HG02852 (cell line): ENCODE results near the gene NDRG2.
"Not testable (repeated sequence)": the region's sequence is repeated elsewhere in the genome, so short reads cannot be mapped to it uniquely, and the experiment has no call there.

ENCODE experiments used
- ATAC-seq: cut with Tn5 transposase; IDR thresholded peaks from one replicate; pipeline ENCODE4 v1.9.1; 2021; ENCODE audit warnings: mild to moderate bottlenecking, moderate library complexity; ENCODE audit not compliant: unreplicated experiment

NDRG2 gene

DNA sequence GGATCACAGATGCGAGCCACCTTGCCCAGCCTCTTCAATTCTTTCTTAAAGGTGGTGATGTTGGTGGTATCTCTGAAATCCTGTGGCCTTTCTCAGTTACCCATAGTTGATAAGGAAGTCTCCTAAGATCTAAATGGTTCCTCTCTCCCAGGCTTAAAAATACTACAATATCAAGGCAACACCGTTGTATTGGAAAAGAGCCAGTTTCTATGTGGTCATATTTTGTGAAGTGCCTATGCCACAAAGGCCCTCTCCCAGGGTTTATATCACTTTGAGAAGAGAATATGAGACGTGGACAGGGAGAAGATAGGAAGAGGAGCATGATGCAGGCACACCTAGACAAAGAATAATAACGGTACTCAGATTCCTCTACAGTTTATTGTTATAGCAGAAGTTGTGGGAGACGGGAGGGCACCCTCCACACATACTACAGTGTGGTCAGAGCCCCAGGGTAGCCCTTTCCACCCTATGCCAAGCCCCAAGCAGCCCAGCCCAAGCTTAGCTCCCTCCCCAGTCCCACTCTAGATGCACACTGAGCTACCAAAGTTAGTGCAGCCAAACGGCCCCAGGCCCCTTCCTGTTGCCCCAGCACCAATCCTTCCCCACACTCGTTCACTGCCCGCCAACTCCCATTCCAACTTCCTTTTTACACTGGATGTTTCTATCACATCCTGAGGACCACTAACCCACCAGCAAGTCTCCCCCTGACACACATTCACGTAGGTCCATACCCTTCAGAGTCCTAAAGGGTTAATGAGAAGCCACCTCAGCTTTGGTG, 8.3 kb downstream of the NDRG2 start:
- no peak for ATAC-seq

GRCh38 chr14:21015312-21015711, 9.5 kb downstream of the NDRG2 start:
- ATAC-seq = no peak

- ATAC-seq = no peak
These were observed 10.1 kb downstream of the NDRG2 start for GRCh38 chr14:21014761-21015190.

- no peak for ATAC-seq
These were observed 13.7 kb downstream of the NDRG2 start for GRCh38 chr14:21011136-21011535.

DNA sequence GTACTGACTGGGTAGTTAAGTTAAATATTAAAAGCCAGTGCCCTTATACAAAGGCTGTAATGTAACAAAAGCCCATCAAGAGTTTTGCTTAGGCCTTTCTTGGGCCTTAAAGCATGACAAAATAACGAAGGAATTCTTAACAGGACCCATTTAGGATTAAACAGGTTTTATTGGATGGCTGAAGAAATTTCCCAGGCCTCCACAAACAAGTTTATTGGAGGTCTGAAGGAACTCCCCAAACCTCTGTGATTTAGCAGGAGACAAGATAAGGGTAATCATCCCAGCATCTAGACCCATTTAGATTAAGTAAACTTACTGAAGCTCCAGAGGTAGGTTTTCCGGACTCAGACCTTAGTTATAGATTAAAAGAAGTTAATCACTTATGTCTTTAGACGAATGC, 15.1 kb downstream of the NDRG2 start:
- not testable (repeated sequence) for ATAC-seq

- no peak for ATAC-seq
These were observed 21.0 kb downstream of the NDRG2 start for GRCh38 chr14:21003788-21004346.

GRCh38 chr14:21001218-21001617, 23.6 kb downstream of the NDRG2 start:
- ATAC-seq = no peak

GRCh38 chr14:20999591-20999990, 25.3 kb downstream of the NDRG2 start:
- no peak for ATAC-seq

GRCh38 chr14:20998674-20999366, 26.0 kb downstream of the NDRG2 start, which contains the start of gene SLC39A2:
TSS of gene SLC39A2 (plus strand) at chr14:20999293. CDS start at chr14:20999447, 154 bp downstream.
- ATAC-seq = no peak

DNA sequence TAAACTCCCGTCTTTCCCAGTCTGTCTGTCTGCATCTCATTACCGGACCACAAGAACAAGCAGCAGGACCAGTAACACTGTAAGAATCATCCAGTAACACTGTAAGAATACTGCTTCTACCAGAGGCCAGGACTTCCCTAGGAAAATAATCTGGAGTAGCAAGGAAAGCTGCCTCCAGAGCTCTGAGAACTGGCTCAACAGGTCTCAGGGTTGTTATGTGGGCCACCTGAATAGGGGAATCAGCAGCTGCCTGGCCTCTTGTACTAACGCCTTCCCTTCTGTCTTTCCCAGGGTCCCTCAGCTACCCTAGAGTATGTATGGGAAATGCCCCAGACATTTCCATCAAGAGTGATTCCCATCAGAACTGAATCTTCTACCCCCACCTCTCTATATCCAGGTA, 26.7 kb downstream of the NDRG2 start:
- ATAC-seq = no peak

GRCh38 chr14:20997564-20997963, 27.3 kb downstream of the NDRG2 start:
- ATAC-seq = no peak

DNA sequence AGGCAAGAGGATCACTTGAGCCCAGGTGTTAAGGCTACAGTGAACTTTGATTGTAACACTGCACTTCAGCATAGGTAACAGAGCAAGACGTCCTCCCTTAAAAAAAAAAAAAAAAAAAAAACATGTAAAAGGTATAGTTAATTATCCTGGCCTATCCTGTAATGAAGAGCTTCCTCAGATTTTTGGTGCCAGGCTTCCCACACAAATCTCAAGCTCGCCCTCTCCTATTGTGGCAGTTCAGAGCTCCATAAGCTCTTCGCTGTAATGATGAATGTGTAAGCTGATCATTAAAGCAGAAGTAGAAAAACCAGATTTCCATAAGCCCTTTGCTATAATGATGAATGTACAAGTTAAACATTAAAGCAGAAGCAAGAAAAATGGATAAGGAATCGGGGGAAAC, 27.7 kb downstream of the NDRG2 start:
- no peak for ATAC-seq

DNA sequence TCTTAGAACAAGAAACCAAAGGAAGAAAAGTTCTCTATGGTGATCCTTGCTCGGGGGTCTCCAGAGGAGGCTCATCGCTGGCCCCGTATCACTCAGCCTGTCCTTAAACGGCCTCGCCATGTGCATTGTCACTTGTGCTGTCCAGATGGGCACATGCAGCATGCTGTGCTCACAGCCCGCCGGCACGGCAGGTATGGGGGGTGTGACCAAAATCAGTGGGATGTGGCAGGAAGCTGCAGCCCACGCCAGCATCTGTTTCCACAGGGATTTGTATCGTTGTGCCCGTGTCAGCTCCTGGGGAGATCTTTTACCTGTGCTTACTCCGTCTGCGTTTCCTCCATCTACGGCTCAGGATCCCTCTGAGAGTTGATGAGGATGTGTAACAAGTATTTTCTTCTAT, 28.3 kb downstream of the NDRG2 start:
- no peak for ATAC-seq

DNA sequence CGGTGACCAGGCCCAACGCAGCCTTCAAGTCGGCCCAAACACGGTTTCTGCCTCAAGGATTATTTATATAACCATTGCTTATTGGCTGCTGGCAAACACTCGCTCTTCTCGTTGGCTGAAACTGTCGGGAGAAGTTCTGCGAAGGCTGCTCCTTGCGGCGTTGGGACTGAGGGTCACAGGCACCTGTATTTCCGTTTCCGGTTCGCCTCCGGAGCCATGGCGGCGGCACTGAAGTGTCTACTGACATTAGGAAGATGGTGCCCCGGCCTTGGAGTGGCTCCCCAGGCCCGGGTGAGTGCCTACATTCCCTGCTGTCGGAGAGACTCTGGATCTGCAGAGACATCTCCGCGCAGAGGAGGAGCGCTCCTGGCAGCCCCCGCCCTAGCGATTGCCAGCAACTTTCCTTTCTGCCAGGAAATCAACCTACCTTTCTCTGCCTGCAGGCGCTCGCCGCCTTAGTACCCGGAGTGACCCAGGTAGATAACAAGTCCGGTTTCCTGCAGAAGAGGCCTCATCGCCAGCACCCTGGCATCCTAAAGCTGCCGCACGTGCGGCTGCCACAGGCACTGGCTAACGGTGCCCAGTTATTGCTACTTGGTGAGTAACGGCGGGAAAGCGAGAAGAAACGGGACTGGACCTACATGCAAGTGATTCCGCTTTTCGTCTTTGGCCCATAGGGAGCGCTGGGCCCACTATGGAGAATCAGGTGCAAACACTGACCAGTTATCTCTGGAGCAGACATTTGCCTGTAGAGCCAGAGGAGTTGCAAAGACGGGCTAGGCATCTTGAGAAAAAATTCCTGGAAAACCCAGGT, 34.9 kb downstream of the NDRG2 start, which contains the start of gene METTL17:
Gene METTL17 (plus strand): TSS at position 194 of the 814 bp plus-strand sequence. CDS start 23 bp downstream, at position 217.
- ATAC-seq = peak; percentile 97

DNA sequence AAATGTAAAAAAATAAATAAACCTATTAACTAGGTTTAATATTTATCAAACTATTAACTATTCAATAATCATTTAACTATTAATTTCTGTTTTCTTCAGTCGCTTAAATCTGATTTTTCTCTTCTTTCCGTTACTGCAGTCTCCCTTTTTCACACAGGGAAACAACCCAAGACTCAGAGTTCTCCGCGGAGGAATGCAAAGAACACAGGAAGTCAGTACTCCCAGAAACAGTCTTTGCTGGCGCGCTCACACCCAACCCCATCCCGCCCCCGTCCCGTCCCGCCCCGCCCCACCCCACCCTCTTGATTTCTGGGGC, 35.4 kb downstream of the NDRG2 start:
- ATAC-seq = no peak

- no peak for ATAC-seq
These were observed 36.0 kb downstream of the NDRG2 start for GRCh38 chr14:20988717-20989470.

DNA sequence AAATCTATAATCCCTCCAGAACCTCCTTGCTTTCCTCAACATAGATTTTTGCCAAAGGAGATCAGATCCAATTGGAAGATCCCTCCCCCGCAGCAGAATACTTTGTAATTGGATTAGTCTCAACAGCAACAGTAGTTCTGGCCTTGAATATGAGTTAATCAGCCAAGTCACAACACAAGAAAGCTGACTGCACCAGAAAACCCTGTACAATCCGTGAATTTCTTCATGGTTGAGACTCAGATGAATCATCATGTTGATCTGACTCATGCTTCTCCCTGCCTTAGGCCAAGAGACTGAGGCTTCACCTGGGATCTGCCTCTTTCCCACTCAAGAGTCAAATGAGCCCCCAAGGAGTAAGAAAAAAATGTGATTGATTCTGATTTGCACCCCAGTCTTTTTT, 38.0 kb downstream of the NDRG2 start:
- no peak for ATAC-seq

DNA sequence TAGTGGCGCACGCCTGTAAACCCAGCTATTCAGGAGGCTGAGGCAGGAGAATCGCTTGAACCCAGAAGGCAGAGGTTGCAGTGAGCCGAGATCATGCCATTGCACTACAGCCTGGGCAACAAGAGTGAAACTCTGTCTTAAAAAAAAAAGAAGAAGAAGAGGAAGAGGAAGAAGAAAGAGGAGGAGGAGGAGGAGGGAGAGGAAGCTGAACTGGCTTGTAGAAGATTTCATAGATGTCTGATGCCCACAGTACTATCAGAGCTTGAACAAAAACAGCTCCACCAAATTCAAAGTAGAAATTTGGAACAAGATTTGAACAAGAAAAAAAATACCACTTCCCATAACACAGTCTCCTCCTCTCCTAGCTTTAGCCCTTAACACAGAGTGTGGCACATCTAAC, 39.2 kb downstream of the NDRG2 start:
- ATAC-seq = not testable (repeated sequence)

DNA sequence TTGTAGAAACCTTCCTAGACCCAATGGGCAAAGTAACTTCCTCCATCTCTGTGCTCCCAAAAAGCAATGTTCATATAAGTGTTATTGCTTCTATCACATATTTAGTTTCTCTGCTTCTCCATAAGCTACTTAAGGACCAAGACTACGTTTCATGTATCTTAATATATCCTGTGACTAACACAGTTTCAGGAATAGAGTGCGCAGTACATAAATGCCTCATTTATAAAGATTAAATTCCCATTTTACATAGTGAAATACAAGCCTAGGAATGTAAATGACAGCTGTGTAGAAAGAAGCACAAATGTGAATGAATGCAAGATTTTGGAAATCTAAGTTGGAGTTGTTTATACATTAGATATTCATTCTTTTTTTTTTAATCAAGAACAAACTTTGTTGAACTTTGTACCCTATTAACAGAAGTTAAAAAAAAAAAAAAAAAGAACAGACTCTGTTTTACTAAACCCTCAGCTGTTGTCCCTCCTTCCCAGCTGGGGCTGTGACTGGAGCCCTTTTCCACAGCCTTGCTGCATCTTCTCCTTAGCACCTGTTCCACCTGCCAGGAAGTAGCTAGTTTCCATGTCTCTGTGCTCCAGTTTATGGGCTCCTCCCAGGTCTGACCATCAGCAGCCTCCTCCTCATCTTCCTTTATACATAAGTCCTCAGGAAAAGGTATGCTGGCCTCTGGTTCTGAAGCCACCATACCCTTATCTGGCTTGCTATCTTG, 42.1 kb downstream of the NDRG2 start:
- ATAC-seq = no peak

DNA sequence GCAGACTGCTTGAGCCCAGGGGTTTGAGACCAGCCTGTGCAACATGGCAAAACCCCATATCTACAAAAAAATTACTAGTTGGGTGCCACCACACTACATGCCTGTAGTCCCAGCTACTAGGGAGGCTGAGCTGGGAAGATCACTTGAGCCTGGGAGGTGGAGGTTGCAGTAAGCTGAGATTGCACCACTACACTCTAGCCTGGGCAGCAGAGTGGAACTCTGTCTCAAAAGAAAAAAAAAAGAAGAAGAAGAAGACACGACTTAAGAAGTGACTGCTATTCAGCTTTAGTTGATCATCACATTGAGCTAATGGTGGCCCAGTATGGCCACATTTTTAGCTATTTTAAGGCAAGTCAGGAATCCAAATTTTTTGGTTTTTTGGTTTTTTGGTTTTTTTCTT, 44.0 kb downstream of the NDRG2 start:
- ATAC-seq = no peak
